Measurements from ENCODE around the gene ACP2.
"Not testable (repeated sequence)": the region's sequence is repeated elsewhere in the genome, so short reads cannot be mapped to it uniquely, and the experiment has no call there.

ACP2 gene

GRCh38 chr11:47204637-47204989 lies 44.0 kb downstream of the ACP2 start:
- DNase-seq (ENCODE audit: low spot score): peak; percentile 79

GRCh38 chr11:47202576-47202975 lies 46.0 kb downstream of the ACP2 start:
- DNase-seq (ENCODE audit: low spot score): no peak

GRCh38 chr11:47201015-47201414 lies 47.6 kb downstream of the ACP2 start:
- no peak for DNase-seq (ENCODE audit: low spot score)

- not testable (repeated sequence) for DNase-seq (ENCODE audit: low spot score)
Measured at GRCh38 chr11:47198161-47198560, 50.5 kb downstream of the ACP2 start.

GRCh38 chr11:47192111-47192510 lies 56.5 kb downstream of the ACP2 start:
- no peak for DNase-seq (ENCODE audit: low spot score)

- DNase-seq (ENCODE audit: low spot score): not testable (repeated sequence)
Measured at GRCh38 chr11:47191137-47191536, 57.5 kb downstream of the ACP2 start.

Measured in hepatic stellate cell (primary cell).